Tibial artery (tissue), 4 donors: ENCODE results near the gene PDSS2.

ENCODE experiments used
- DNase-seq, 2 donors: peaks; one replicate each; pipeline ENCODE4 v3.0.0-alpha.2; 2019
- H3K27ac ChIP-seq, 2 donors: fragments of 200-600 bp; sonication (generic) in 1 of 2; 1 replicate in 1 of 2; 2 replicates in 1 of 2; pipeline ENCODE4 v1.5.1; 2018 to 2019; ENCODE audit warnings: mild to moderate bottlenecking in 1 of 2
- H3K27me3 ChIP-seq, 2 donors: fragments of 200-600 bp; sonication (generic) in 1 of 2; one replicate each; pipeline versions ENCODE4 v1.5.1 to v1.6.0; 2016 to 2019
- H3K36me3 ChIP-seq, 3 donors: fragments of 200-600 bp; sonication (generic) in 2 of 3; one replicate each; pipeline ENCODE4 v1.5.1; 2016 to 2019; ENCODE audit warnings: mild to moderate bottlenecking in 2 of 3
- H3K4me1 ChIP-seq, 4 donors: fragments of 200-600 bp; sonication (generic) in 2 of 4; 1 replicate in 3 of 4; 2 replicates in 1 of 4; pipeline ENCODE4 v1.5.1; 2016 to 2019
- H3K4me3 ChIP-seq, 2 donors: fragments of 200-600 bp; sonication (generic) in 1 of 2; 1 replicate in 1 of 2; 2 replicates in 1 of 2; pipeline ENCODE4 v1.5.1; 2018 to 2019; ENCODE audit warnings: mild to moderate bottlenecking in 2 of 2
- H3K9me3 ChIP-seq, 3 donors: fragments of 200-600 bp; sonication (generic) in 1 of 3; one replicate each; pipeline ENCODE4 v1.5.1; 2016 to 2019
- CTCF ChIP-seq, 2 experiments: fragments of 200-600 bp in 1 of 2; fragments of 450-650 bp in 1 of 2; IDR thresholded peaks; one replicate each; pipeline ENCODE4 v1.5.1; 2017 to 2019; ENCODE audit warnings: antibody characterized with exemption in 2 of 2, mild to moderate bottlenecking in 1 of 2, moderate library complexity in 1 of 2
- intact Hi-C: fragments of 100-400 bp; cut with DNase I; formaldehyde crosslinking; loops from one replicate; pipeline ENCODE4 v1.15.0; 2023; ENCODE audit warnings: low total_unique reads

PDSS2 gene

GRCh38 chr6:107129370-107129925 lies 329.9 kb downstream of the PDSS2 start:
- H3K4me1 ChIP-seq, result peaks cover 0 to 6% (median 0%) of the 10 kb centered on the region in 4 donors
- intact Hi-C loops, result no loop called here
- no peak overlapping the region for H3K27ac ChIP-seq
- H3K9me3 ChIP-seq, result no peaks in the 10 kb centered on the region
- H3K4me3 ChIP-seq, result no peak overlapping the region
- DNase-seq, result no peak
- H3K36me3 ChIP-seq, result no peaks in the 10 kb centered on the region
- TF ChIP-seq CTCF (IDR thresholded peaks at IDR 0.05), result no peak
- no peaks in the 10 kb centered on the region for H3K27me3 ChIP-seq

- Histone ChIP-seq H3K27me3 (no peaks in the 10 kb centered on the region), H3K4me1 (peaks cover 0 to 6% (median 0%) of the 10 kb centered on the region in 4 donors), H3K4me3 (no peak overlapping the region), H3K27ac (no peak overlapping the region), H3K36me3 (no peaks in the 10 kb centered on the region), H3K9me3 (no peaks in the 10 kb centered on the region)
- DNase-seq, result no peak
- intact Hi-C loops, result no loop called here
- TF ChIP-seq CTCF (IDR thresholded peaks at IDR 0.05), result no peak
Measured at GRCh38 chr6:107128577-107128976, 330.8 kb downstream of the PDSS2 start.

GRCh38 chr6:107128175-107128574 lies 331.2 kb downstream of the PDSS2 start:
- no peaks in the 10 kb centered on the region for H3K9me3 ChIP-seq
- H3K27me3 ChIP-seq, result no peaks in the 10 kb centered on the region
- H3K4me3 ChIP-seq, result no peak overlapping the region
- peaks cover 0 to 6% (median 0%) of the 10 kb centered on the region in 4 donors for H3K4me1 ChIP-seq
- TF ChIP-seq CTCF (IDR thresholded peaks at IDR 0.05), result no peak
- no peak overlapping the region for H3K27ac ChIP-seq
- H3K36me3 ChIP-seq, result no peaks in the 10 kb centered on the region
- intact Hi-C loops, result no loop called here
- no peak for DNase-seq

GRCh38 chr6:107125771-107126170 lies 333.6 kb downstream of the PDSS2 start:
- peaks cover 0 to 6% (median 0%) of the 10 kb centered on the region in 4 donors for H3K4me1 ChIP-seq

GRCh38 chr6:107124934-107125348 lies 334.4 kb downstream of the PDSS2 start:
- DNase-seq, result no peak
- intact Hi-C loops, result no loop called here
- H3K27me3 ChIP-seq, result no peaks in the 10 kb centered on the region
- H3K36me3 ChIP-seq, result no peaks in the 10 kb centered on the region
- no peak overlapping the region for H3K27ac ChIP-seq
- H3K4me1 ChIP-seq, result peaks cover 0 to 6% (median 0%) of the 10 kb centered on the region in 4 donors
- no peaks in the 10 kb centered on the region for H3K9me3 ChIP-seq
- no peak overlapping the region for H3K4me3 ChIP-seq
- no peak for TF ChIP-seq CTCF (IDR thresholded peaks at IDR 0.05)

More at GRCh38 chr6:107125771-107126170, 333.6 kb downstream of the PDSS2 start:
- DNase-seq, result no peak
- no peaks in the 10 kb centered on the region for H3K27me3 ChIP-seq
- no peaks in the 10 kb centered on the region for H3K9me3 ChIP-seq
- no peaks in the 10 kb centered on the region for H3K36me3 ChIP-seq
- H3K27ac ChIP-seq, result no peak overlapping the region
- TF ChIP-seq CTCF (IDR thresholded peaks at IDR 0.05), result no peak
- H3K4me3 ChIP-seq, result no peak overlapping the region
- intact Hi-C loops, result no loop called here

GRCh38 chr6:107123501-107123900 lies 335.9 kb downstream of the PDSS2 start:
- no peak for DNase-seq
- no peak overlapping the region for H3K4me3 ChIP-seq
- H3K9me3 ChIP-seq, result no peaks in the 10 kb centered on the region
- no peak for TF ChIP-seq CTCF (IDR thresholded peaks at IDR 0.05)
- no peaks in the 10 kb centered on the region for H3K27me3 ChIP-seq
- H3K27ac ChIP-seq, result no peak overlapping the region
- no peaks in the 10 kb centered on the region for H3K4me1 ChIP-seq
- H3K36me3 ChIP-seq, result no peaks in the 10 kb centered on the region
- intact Hi-C loops, result no loop called here
